K562 (cell line): ENCODE results near the gene ZNF276. TPM values are rescaled to one million over a fixed set of nuclear protein-coding genes. Genes with fewer than 3 reads are reported as not detected.

Experiments used
- CBX8 ChIP-seq: fragments of 200-600 bp; sonication (generic); IDR thresholded peaks from 2 replicates; pipeline ENCODE4 v1.6.1; 2012; ENCODE audit warnings: borderline replicate concordance, mixed run types, low read depth, mild to moderate bottlenecking, moderate library complexity, mixed read lengths, low read length, control low read depth, inconsistent platforms; ENCODE audit not compliant: poor library complexity, severe bottlenecking; ENCODE audit errors: extremely low read depth
- HNRNPK ChIP-seq: fragments of 200-400 bp; formaldehyde crosslinking; IDR thresholded peaks from one replicate; pipeline ENCODE4 v1.6.1; 2018; ENCODE audit warnings: mild to moderate bottlenecking, low read depth, low read length; ENCODE audit not compliant: poor library complexity, severe bottlenecking
- HNRNPLL ChIP-seq: fragments of 200-400 bp; formaldehyde crosslinking; IDR thresholded peaks from 2 replicates; pipeline ENCODE4 v1.6.1; 2017; ENCODE audit warnings: low read length, low read depth, mild to moderate bottlenecking; ENCODE audit not compliant: poor library complexity, severe bottlenecking
- MYC ChIP-seq, 2 experiments: fragments of 250-450 bp in 1 of 2; sonication (Bioruptor Pico) in 1 of 2; IDR thresholded peaks; 2 replicates each; pipeline versions ENCODE4 v1.5.1 to v1.6.1; 2012 to 2021; ENCODE audit warnings: low read depth in 2 of 2, borderline replicate concordance in 1 of 2, improper control_type of control experiment in 1 of 2, low read length in 1 of 2, mild to moderate bottlenecking in 1 of 2, moderate library complexity in 1 of 2
- PCBP2 ChIP-seq: fragments of 200-400 bp; formaldehyde crosslinking; IDR thresholded peaks from 2 replicates; pipeline ENCODE4 v1.6.1; 2018; ENCODE audit warnings: low read length, low read depth, mild to moderate bottlenecking, moderate library complexity; ENCODE audit not compliant: poor library complexity, severe bottlenecking
- RHOXF2B ChIP-seq: fragments of 250-450 bp; sonication (Bioruptor Pico); conservative IDR thresholded peaks from 2 replicates; pipeline ENCODE4 v1.5.1; 2021
- SIN3A ChIP-seq, 2 experiments: fragments of 150-350 bp in 1 of 2; IDR thresholded peaks; 2 replicates each; pipeline ENCODE4 v1.6.1; 2011 to 2016; ENCODE audit warnings: borderline replicate concordance in 2 of 2, low read depth in 2 of 2, low read length in 2 of 2, mild to moderate bottlenecking in 2 of 2, moderate library complexity in 2 of 2; ENCODE audit not compliant: control insufficient read depth in 1 of 2
- YY1 ChIP-seq, 3 experiments: IDR thresholded peaks; 2 replicates each; pipeline ENCODE4 v1.6.1; 2011; ENCODE audit warnings: low read length in 2 of 3, mild to moderate bottlenecking in 2 of 3, moderate library complexity in 2 of 3, borderline replicate concordance in 1 of 3, control low read depth in 1 of 3, low read depth in 1 of 3; ENCODE audit not compliant: insufficient read depth in 3 of 3, insufficient replicate concordance in 2 of 3, control insufficient read depth in 1 of 3, insufficient read length in 1 of 3; ENCODE audit errors: extremely low read depth in 1 of 3
- ZC3H4 ChIP-seq: sonication (generic); formaldehyde crosslinking; IDR thresholded peaks from 2 replicates; pipeline ENCODE4 v1.9.0; 2021; ENCODE audit warnings: missing genetic modification reagents, borderline replicate concordance
- ZFX ChIP-seq: sonication (generic); formaldehyde crosslinking; IDR thresholded peaks from 2 replicates; pipeline ENCODE4 v1.8.0; 2022; ENCODE audit warnings: mild to moderate bottlenecking, missing genetic modification reagents, moderate library complexity
- ZNF224 ChIP-seq: sonication (generic); formaldehyde crosslinking; IDR thresholded peaks from 2 replicates; pipeline ENCODE4 v1.8.0; 2022; ENCODE audit warnings: mild to moderate bottlenecking, missing genetic modification reagents
- ZNF282 ChIP-seq: sonication (generic); formaldehyde crosslinking; IDR thresholded peaks from 2 replicates; pipeline ENCODE4 v1.8.1; 2023; ENCODE audit warnings: missing genetic modification reagents
- polyA plus RNA-seq, 8 experiments: library from polyadenylated mRNA; depleted of rRNA in 4 of 8; stranded (reverse) in 5 of 8; unstranded in 3 of 8; fragments of >200 nt; fragmentation: Nextera tagmentation in 2 of 8; fragmentation: Illumina TruSeq in 1 of 8; extraction: Ambion mirVana in 2 of 8; extraction: Trizol in 1 of 8; gene quantifications; 2 replicates each; pipeline versions ENCODE4 v1.2.1 to v1.2.3, GENCODE V29; 2011 to 2014; ENCODE audit warnings: inconsistent platforms in 1 of 8, missing spikeins in 1 of 8
- total RNA-seq, 7 experiments: library from RNA; depleted of rRNA in 6 of 7; stranded (reverse); fragments of >200 nt in 6 of 7; fragmentation: Illumina TruSeq in 2 of 7; extraction: Trizol in 2 of 7; gene quantifications; 2 replicates each; pipeline versions ENCODE4 v1.2.1 to v1.2.3, GENCODE V29; 2011 to 2021; ENCODE audit warnings: low replicate concordance in 1 of 7
- TF ChIP-seq, protein P1 (sequence below), 2 experiments: fragments of 450-650 bp; IDR thresholded peaks; 2 replicates each; pipeline ENCODE4 v1.6.1; 2018; ENCODE audit warnings: mild to moderate bottlenecking in 2 of 2, low read depth in 1 of 2; ENCODE audit not compliant: partially characterized antibody in 2 of 2
- TF ChIP-seq, protein P2 (sequence below): sonication (generic); formaldehyde crosslinking; IDR thresholded peaks from 2 replicates; pipeline ENCODE4 v1.8.0; 2023; ENCODE audit warnings: missing genetic modification reagents, mild to moderate bottlenecking, borderline replicate concordance

ZNF276 gene
- total and polyA plus RNA-seq, 9 of the 15 experiments (the other 6 are each of a cell fraction or from before 2014, with no cell fraction given) = 0.49 to 43.9 (median 15.8) TPM

GRCh38 chr16:89720813-89721545, at the start of gene ZNF276, which contains the start of gene VPS9D1 (continued):
- TF ChIP-seq HNRNPK = no peak
- TF ChIP-seq RHOXF2B (CRISPR knock-in tag) = no peak
- no peak for TF ChIP-seq PCBP2
- TF ChIP-seq ZFX = peak; percentile 87
- TF ChIP-seq, protein P1, sequence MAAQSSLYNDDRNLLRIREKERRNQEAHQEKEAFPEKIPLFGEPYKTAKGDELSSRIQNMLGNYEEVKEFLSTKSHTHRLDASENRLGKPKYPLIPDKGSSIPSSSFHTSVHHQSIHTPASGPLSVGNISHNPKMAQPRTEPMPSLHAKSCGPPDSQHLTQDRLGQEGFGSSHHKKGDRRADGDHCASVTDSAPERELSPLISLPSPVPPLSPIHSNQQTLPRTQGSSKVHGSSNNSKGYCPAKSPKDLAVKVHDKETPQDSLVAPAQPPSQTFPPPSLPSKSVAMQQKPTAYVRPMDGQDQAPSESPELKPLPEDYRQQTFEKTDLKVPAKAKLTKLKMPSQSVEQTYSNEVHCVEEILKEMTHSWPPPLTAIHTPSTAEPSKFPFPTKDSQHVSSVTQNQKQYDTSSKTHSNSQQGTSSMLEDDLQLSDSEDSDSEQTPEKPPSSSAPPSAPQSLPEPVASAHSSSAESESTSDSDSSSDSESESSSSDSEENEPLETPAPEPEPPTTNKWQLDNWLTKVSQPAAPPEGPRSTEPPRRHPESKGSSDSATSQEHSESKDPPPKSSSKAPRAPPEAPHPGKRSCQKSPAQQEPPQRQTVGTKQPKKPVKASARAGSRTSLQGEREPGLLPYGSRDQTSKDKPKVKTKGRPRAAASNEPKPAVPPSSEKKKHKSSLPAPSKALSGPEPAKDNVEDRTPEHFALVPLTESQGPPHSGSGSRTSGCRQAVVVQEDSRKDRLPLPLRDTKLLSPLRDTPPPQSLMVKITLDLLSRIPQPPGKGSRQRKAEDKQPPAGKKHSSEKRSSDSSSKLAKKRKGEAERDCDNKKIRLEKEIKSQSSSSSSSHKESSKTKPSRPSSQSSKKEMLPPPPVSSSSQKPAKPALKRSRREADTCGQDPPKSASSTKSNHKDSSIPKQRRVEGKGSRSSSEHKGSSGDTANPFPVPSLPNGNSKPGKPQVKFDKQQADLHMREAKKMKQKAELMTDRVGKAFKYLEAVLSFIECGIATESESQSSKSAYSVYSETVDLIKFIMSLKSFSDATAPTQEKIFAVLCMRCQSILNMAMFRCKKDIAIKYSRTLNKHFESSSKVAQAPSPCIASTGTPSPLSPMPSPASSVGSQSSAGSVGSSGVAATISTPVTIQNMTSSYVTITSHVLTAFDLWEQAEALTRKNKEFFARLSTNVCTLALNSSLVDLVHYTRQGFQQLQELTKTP (IDR thresholded peaks at IDR 0.05; ENCODE audit: low read depth in 1 of 2, partially characterized antibody in 2 of 2) = no peak
- peak; percentile 43 to 93 (median 88) for TF ChIP-seq YY1 (IDR thresholded peaks at IDR 0.05; ENCODE audit: borderline replicate concordance in 1 of 3, control insufficient read depth in 1 of 3, extremely low read depth in 1 of 3, insufficient read depth in 3 of 3, insufficient read length in 1 of 3, insufficient replicate concordance in 2 of 3, low read depth in 1 of 3, low read length in 2 of 3)
- TF ChIP-seq ZC3H4 (CRISPR knock-in tag) = no peak; the same call in none of the 2 replicates
- TF ChIP-seq ZNF282 (CRISPR knock-in tag) = peak; percentile 91
- TF ChIP-seq ZNF224 = no peak; the same call in 1 of the 2 replicates
- TF ChIP-seq SIN3A (IDR thresholded peaks at IDR 0.05; ENCODE audit: borderline replicate concordance in 2 of 2, control insufficient read depth in 1 of 2, low read depth in 2 of 2, low read length in 2 of 2) = peak in 1 of 2 experiments; percentile 47; a peak in 2 of 4 replicates
- no peak for TF ChIP-seq CBX8
- TF ChIP-seq, protein P2, sequence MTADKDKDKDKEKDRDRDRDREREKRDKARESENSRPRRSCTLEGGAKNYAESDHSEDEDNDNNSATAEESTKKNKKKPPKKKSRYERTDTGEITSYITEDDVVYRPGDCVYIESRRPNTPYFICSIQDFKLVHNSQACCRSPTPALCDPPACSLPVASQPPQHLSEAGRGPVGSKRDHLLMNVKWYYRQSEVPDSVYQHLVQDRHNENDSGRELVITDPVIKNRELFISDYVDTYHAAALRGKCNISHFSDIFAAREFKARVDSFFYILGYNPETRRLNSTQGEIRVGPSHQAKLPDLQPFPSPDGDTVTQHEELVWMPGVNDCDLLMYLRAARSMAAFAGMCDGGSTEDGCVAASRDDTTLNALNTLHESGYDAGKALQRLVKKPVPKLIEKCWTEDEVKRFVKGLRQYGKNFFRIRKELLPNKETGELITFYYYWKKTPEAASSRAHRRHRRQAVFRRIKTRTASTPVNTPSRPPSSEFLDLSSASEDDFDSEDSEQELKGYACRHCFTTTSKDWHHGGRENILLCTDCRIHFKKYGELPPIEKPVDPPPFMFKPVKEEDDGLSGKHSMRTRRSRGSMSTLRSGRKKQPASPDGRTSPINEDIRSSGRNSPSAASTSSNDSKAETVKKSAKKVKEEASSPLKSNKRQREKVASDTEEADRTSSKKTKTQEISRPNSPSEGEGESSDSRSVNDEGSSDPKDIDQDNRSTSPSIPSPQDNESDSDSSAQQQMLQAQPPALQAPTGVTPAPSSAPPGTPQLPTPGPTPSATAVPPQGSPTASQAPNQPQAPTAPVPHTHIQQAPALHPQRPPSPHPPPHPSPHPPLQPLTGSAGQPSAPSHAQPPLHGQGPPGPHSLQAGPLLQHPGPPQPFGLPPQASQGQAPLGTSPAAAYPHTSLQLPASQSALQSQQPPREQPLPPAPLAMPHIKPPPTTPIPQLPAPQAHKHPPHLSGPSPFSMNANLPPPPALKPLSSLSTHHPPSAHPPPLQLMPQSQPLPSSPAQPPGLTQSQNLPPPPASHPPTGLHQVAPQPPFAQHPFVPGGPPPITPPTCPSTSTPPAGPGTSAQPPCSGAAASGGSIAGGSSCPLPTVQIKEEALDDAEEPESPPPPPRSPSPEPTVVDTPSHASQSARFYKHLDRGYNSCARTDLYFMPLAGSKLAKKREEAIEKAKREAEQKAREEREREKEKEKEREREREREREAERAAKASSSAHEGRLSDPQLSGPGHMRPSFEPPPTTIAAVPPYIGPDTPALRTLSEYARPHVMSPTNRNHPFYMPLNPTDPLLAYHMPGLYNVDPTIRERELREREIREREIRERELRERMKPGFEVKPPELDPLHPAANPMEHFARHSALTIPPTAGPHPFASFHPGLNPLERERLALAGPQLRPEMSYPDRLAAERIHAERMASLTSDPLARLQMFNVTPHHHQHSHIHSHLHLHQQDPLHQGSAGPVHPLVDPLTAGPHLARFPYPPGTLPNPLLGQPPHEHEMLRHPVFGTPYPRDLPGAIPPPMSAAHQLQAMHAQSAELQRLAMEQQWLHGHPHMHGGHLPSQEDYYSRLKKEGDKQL (CRISPR knock-in tag) = no peak
- peak; percentile 95 for TF ChIP-seq MYC (IDR thresholded peaks at IDR 0.05; ENCODE audit: low read depth, low read length)
- no peak for TF ChIP-seq MYC (CRISPR knock-in tag; IDR thresholded peaks at IDR 0.05; ENCODE audit: borderline replicate concordance, low read depth)
- TF ChIP-seq HNRNPLL = no peak
